SHP77 (cell line): ENCODE results near the gene ACAP1.
"Not testable (repeated sequence)": the region's sequence is repeated elsewhere in the genome, so short reads cannot be mapped to it uniquely, and the experiment has no call there.

ENCODE experiments used
- DNase-seq, 2 experiments: peaks; one replicate each; lab custom pipeline; 2025; lab: John Stamatoyannopoulos, UW

Gene ACAP1

GRCh38 chr17:7354262-7354843, 18.0 kb downstream of the ACAP1 start:
- DNase-seq: no peak

- peak; percentile 54 to 66 for DNase-seq
These were observed 18.7 kb downstream of the ACAP1 start, which contains the start of gene TMEM95 for GRCh38 chr17:7355053-7355452. Gene TMEM95 (plus strand): TSS chr17:7355156. CDS start chr17:7355205, 49 bp downstream.

GRCh38 chr17:7355573-7355972, 19.2 kb downstream of the ACAP1 start:
- DNase-seq: no peak

DNA sequence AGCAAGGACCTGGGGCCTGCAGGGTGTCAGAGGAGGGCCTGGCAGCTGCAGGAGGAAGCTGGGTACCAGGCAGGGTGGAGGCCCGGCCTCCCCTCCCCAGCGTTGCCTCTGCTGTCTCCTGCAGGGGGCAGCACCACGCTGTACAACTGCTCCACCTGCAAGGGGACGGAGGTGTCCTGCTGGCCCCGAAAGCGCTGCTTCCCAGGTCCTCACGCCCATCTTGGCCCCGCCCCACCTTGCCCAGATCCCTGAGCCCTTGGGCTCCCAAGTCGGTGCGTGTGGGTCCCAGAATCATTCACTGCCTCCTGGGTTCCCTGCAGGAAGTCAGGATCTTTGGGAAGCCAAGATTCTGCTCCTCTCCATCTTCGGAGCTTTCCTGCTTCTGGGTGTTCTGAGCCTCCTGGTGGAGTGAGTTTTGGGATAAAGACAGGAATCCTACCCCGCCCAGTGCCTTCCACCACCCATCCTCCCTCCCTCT, 19.8 kb downstream of the ACAP1 start:
- peak; percentile 82 to 91 for DNase-seq

- DNase-seq: no peak
These were observed 20.4 kb downstream of the ACAP1 start for GRCh38 chr17:7356756-7357155.

GRCh38 chr17:7357381-7357780, 21.1 kb downstream of the ACAP1 start:
- no peak for DNase-seq

GRCh38 chr17:7361906-7362305, 25.6 kb downstream of the ACAP1 start:
- no peak for DNase-seq

DNA sequence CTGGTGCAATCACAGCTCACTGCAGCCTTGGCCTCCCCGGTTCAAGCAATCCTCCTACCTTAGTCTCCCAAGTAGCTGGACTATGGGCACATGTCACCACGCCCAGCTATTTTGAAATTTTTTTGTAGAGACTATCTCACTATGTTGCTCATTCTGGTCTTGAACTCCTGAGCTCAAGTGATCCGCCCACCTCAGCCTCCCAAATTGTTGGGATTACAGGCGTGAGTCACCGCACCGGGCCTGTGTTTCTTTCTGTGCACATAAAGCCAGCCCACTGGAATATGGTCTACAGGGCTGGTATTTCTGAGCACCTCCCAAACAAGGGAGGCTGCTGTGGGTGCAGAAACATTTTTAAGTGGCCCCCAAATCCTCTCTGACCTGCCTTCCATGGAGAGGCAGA, 27.0 kb downstream of the ACAP1 start:
- DNase-seq: no peak

DNA sequence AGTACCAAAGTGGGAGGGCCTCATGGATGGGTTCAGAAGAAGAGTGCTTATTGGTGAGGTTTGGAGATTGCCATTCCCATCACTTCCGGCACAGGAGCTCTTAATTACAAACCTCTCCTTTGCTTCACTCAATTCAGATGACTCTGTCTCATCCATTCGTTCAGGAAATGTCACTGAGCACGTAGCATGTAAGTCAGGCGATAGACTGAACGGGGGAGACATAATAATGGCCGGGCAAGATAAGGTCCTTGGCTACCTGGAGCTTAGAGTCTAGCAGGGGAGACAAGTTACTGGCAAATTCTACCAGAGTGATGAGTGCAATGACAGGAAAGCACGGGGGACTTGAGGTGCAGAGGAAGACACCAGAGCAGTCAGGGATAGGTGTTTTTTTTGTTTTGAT, 29.6 kb downstream of the ACAP1 start:
- not testable (repeated sequence) for DNase-seq

DNA sequence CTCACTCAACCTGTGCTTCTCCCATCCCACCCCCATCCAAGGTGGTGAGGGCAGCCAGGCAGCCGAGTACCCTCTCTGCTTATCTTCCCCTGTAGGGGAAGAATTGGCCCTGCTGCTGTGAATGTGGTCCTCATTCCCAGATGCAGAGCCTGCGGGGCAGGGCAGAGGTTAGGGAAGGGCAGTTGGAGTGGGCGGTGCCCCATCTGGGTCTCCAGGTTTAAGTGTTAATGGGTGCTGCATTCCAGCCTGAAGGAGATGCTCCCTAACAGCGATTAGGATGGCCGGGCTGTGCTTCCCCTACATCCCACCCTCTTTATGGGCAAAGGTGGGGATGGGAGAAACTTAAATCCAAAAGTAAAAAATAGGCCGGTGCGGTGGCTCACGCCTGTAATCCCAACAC, 30.8 kb downstream of the ACAP1 start:
- DNase-seq: no peak

DNA sequence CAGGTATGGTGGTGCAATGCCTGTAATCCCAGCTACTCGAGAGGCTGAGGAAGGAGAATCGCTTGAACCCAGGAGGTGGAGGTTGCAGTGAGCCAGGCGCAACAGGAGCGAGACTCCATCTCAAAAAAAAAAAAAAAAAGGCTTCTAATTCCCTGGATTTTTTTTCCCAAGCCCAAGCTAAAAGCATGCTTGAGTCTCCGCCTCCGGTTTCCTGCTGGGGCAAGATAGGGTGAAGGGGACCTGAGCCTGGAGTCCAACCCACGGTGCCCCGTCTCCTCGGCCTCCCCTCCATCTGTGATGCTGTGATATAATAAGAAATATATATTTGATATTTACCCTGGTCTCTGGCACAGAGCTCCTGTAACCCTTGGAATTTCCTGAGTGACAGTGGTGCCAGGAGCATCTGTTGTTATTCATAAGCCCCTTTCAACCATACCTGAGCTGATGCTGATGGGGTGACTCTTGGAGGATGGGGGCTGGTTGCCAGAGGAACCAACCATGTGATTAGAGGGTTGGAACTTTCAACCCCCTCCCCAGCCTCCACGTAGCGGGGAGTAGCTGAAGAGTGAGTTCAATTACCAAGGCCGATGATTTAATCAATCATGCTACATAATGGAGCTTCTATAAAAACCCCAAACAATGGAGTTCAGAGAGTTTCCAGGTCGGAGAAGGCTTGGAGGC, 31.7 kb downstream of the ACAP1 start:
- DNase-seq: no peak

DNA sequence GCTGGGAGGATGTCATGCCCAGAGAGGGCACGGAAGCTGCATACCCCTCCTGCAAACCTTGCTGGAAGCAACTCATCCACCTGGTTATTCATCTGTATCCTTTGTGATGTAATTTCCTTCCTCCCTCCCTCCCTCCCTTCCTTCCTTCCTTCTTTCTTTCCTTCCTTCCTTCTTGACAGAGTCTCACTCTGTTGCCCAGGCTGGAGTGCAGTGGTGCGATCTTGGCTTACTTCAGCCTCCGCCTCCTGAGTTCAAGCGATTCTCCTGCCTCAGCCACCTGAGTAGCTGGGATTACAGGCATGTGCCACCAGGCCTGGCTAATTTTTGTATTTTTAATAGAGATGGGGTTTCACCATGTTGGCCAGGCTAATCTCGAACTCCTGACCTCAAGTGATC, 32.3 kb downstream of the ACAP1 start:
- DNase-seq: not testable (repeated sequence)

DNA sequence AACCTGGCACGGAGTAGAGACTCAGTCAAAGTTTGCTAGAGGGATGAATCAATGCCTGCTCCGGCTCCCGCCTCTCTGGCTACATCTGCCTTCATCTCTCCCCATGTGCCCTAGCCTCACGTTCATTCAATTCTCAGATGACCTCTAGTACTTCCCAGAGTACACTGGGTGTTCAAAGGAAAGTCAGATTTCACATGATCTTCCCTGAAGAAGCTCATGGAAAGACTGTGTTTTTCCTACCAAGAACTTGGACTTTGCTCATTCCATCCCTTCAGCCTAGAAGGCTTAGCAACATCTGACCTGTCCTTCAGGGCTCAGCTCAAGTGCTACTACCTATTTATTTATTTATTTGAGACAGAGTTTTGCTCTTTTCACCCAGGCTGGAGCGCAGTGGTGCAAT, 33.5 kb downstream of the ACAP1 start:
- DNase-seq: no peak

DNA sequence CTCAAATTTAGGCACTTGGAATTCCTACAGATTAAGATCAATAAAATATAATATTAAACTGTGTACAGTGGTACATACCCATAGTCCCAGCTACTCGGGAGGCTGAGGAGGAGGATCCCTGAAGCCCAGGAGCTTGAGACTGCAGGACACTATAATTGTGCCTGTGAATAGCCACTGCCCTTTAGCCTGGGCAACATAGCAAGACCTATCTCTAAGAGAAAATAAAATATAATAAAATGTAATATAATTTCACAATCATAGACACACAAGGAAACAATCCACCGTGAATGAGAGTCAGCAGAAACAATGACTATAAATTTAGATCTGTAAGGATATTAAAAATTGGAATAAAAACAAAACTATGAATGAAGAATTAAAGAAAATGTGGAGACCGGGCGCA, 34.5 kb downstream of the ACAP1 start:
- DNase-seq: no peak

DNA sequence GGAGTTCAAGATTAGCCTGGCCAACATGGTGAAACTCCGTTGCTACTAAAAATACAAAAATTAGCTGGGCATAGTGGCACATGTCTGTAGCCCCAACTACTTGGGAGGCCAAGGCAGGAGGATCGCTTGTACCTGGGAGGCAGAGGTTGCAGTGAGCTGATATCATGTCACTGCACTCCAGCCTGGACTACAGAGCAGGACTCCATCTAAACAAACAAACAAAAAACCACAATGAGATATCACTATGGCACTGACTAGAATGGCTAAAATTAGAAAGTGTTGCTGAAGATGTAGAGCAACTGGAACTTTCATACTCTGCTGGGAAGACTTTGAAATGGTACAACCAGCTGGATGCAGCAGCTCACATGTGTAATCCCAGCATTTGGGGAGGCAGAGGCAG, 38.0 kb downstream of the ACAP1 start:
- no peak for DNase-seq

DNA sequence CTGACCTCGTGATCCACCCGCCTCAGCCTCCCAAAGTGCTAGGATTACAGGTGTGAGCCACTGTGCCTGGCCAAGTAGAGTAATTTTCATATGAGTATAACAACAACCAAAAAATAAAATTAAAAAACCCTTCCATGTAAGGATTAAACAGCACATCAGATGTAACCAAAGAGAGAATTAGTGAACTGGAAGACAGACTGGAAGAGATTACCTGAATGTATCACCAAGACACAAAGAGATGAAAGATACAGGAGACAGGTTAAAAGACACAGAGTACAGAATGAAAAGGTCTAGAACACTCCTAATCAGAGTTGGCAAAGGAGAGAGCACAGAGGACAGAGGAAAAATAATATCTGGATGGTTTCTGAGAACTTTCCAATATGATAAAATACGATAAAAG, 42.8 kb downstream of the ACAP1 start:
- DNase-seq: no peak

DNA sequence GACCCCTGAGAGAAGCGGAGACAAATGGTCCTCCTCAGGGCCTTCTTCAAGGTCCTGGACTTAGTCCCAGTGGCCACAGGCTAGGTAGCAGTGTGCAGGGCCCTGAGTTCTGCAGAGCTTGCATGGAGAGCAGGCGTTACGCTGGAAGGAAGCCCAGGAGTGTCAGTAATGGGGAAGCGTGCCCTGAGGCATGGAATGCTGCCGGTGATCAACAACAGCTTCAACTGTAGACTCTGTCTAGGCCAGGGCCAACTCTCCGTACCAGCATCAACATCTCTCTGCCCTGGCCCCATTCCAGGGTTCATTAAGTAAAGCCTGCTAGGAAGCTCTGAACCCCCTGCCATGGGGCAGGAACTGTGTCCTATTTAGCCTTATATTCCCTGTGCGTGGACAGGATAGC, 44.0 kb downstream of the ACAP1 start:
- no peak for DNase-seq

GRCh38 chr17:7380855-7381683, 44.7 kb downstream of the ACAP1 start, which contains the start of gene TNK1:
Gene TNK1 (plus strand): TSS chr17:7381089. CDS start chr17:7382927, 1,838 bp downstream.
- DNase-seq: no peak

GRCh38 chr17:7382901-7383300, 46.6 kb downstream of the ACAP1 start:
- DNase-seq: no peak

- DNase-seq: no peak
These were observed 47.0 kb downstream of the ACAP1 start for GRCh38 chr17:7383371-7383741.

DNA sequence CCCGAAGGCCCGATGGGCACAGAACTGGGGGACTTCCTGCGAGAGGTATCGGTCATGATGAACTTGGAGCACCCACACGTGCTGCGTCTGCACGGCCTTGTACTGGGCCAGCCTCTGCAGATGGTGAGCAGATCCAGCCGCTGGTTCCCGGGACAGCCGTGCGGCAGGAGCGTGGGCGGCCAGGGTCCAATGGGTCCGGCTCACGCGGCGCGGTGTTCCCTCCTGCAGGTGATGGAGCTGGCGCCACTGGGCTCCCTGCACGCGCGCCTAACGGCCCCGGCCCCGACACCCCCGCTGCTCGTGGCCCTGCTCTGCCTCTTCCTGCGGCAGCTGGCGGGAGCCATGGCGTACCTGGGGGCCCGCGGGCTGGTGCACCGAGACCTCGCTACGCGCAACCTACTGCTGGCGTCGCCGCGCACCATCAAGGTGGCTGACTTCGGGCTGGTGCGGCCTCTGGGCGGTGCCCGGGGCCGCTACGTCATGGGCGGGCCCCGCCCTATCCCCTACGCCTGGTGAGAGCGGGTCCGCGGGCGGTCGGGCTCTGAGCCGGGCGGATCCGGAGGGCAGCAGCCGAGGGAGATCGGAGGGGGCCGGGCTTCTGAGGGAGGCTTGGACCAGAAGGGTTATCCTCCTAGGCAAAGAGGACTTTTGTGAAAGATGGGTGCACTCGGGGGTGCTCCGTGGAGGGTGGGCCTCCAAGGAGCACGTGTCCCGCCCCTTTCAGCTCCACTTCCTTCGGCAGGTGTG, 47.6 kb downstream of the ACAP1 start:
- no peak for DNase-seq

GRCh38 chr17:7384489-7385081, 48.3 kb downstream of the ACAP1 start:
- no peak for DNase-seq
